RWPE2 (cell line): ENCODE data around the gene RBM4.
A peak's percentile ranks its signal among the peaks of the same experiment; 100 is the strongest.

Experiments used
- ATAC-seq: fragments of 200-7000 bp; cut with Tn5 transposase; 3 replicates; pipeline ENCODE4 v1.9.1; 2021; ENCODE audit warnings: low read depth
- DNase-seq: peaks from one replicate; pipeline ENCODE4 v3.0.0-alpha.2; 2020; ENCODE audit warnings: low spot score
- H3K27ac ChIP-seq: fragments of 450-650 bp; 2 replicates; pipeline ENCODE4 v1.5.1; 2017; ENCODE audit warnings: mild to moderate bottlenecking; ENCODE audit not compliant: poor library complexity, severe bottlenecking
- H3K27me3 ChIP-seq: fragments of 250-450 bp; sonication (Bioruptor Pico); 2 replicates; pipeline ENCODE4 v1.5.1; 2021; ENCODE audit warnings: mild to moderate bottlenecking, moderate library complexity; ENCODE audit not compliant: insufficient read depth, poor library complexity, severe bottlenecking
- H3K36me3 ChIP-seq: fragments of 250-450 bp; sonication (Bioruptor Pico); 2 replicates; pipeline ENCODE4 v1.5.1; 2020; ENCODE audit warnings: low read depth, mild to moderate bottlenecking, moderate library complexity
- H3K4me1 ChIP-seq: fragments of 250-450 bp; sonication (Bioruptor Pico); 2 replicates; pipeline ENCODE4 v1.5.1; 2021; ENCODE audit warnings: mild to moderate bottlenecking, moderate library complexity; ENCODE audit not compliant: insufficient read depth, poor library complexity, severe bottlenecking
- H3K4me3 ChIP-seq: fragments of 250-450 bp; sonication (Bioruptor Pico); 2 replicates; pipeline ENCODE4 v1.5.1; 2021; ENCODE audit warnings: mild to moderate bottlenecking, moderate library complexity; ENCODE audit not compliant: severe bottlenecking
- H3K9me3 ChIP-seq: fragments of 250-450 bp; sonication (Bioruptor Pico); 2 replicates; pipeline ENCODE4 v1.5.1; 2021; ENCODE audit warnings: mild to moderate bottlenecking, moderate library complexity; ENCODE audit not compliant: severe bottlenecking
- CTCF ChIP-seq: fragments of 450-650 bp; IDR thresholded peaks from one replicate; pipeline ENCODE4 v1.5.1; 2017; ENCODE audit warnings: mild to moderate bottlenecking, moderate library complexity; ENCODE audit not compliant: poor library complexity, severe bottlenecking

RBM4 gene

GRCh38 chr11:66676931-66677598 is 38.6 kb downstream of the RBM4 start:
- Histone ChIP-seq H3K9me3 (no peaks in the 10 kb centered on the region), H3K4me1 (peaks cover 15% of the 10 kb centered on the region), H3K27me3 (no peaks in the 10 kb centered on the region), H3K4me3 (peak overlapping the region; percentile 54), H3K36me3 (peaks cover 27% of the 10 kb centered on the region), H3K27ac (peak overlapping the region; percentile 89)
- ATAC-seq (no peak), DNase-seq (no peak)
- TF ChIP-seq CTCF, result no peak

- peak; percentile 89 for ATAC-seq
Observed at GRCh38 chr11:66677599-66678375, 39.3 kb downstream of the RBM4 start, which contains the start of gene RBM4B. TSS of gene RBM4B (minus strand) at chr11:66677887. CDS start at chr11:66677079, 808 bp downstream.

GRCh38 chr11:66680966-66681645 is 42.6 kb downstream of the RBM4 start:
- no peak for TF ChIP-seq CTCF
- DNase-seq, result no peak

More at GRCh38 chr11:66677599-66678375, 39.3 kb downstream of the RBM4 start, which contains the start of gene RBM4B:
- peaks cover 15% of the 10 kb centered on the region for H3K4me1 ChIP-seq
- peak within 1 kb of the TSS; percentile 54 for H3K4me3 ChIP-seq
- TF ChIP-seq CTCF, result no peak
- no peaks in the 10 kb centered on the region for H3K9me3 ChIP-seq
- H3K27ac ChIP-seq, result peak within 1 kb of the TSS; percentile 89
- H3K36me3 ChIP-seq, result peaks cover 27% of the 10 kb centered on the region
- no peaks in the 10 kb centered on the region for H3K27me3 ChIP-seq
- DNase-seq, result peak; percentile 96

GRCh38 chr11:66683877-66684276 is 45.4 kb downstream of the RBM4 start:
- ATAC-seq (no peak), DNase-seq (no peak)
- no peaks in the 10 kb centered on the region for H3K36me3 ChIP-seq
- no peaks in the 10 kb centered on the region for H3K9me3 ChIP-seq
- no peak for TF ChIP-seq CTCF
- H3K4me1 ChIP-seq, result peaks cover 14% of the 10 kb centered on the region
- H3K27me3 ChIP-seq, result no peaks in the 10 kb centered on the region
- no peak overlapping the region for H3K4me3 ChIP-seq
- H3K27ac ChIP-seq, result no peak overlapping the region

More at GRCh38 chr11:66680966-66681645, 42.6 kb downstream of the RBM4 start:
- ATAC-seq, result no peak
- H3K4me1 ChIP-seq, result peaks cover 10% of the 10 kb centered on the region
- no peak overlapping the region for H3K4me3 ChIP-seq
- no peaks in the 10 kb centered on the region for H3K9me3 ChIP-seq
- H3K27ac ChIP-seq, result no peak overlapping the region
- H3K27me3 ChIP-seq, result no peaks in the 10 kb centered on the region
- peaks cover 8% of the 10 kb centered on the region for H3K36me3 ChIP-seq
